Common myeloid progenitor, CD34-positive (primary cell): ENCODE measurements around the gene DOCK8.

Source experiments
- CTCF ChIA-PET: fragments of 350-600 bp; sonication (Branson Sonifier 250); formaldehyde crosslinking; loops from one replicate; lab custom pipeline; 2021; ENCODE audit warnings: antibody characterized with exemption; lab: Charles Lee
- POLR2A ChIA-PET: fragments of 350-600 bp; sonication (Branson Sonifier 250); formaldehyde crosslinking; loops from one replicate; lab custom pipeline; 2021; ENCODE audit warnings: antibody characterized with exemption; lab: Charles Lee
- DNase-seq, 3 donors: peaks; one replicate each; pipeline versions ENCODE4 v3.0.0 to v3.0.0-alpha.2; 2013
- H3K27ac ChIP-seq, 2 experiments: 1 replicate in 1 of 2; 2 replicates in 1 of 2; pipeline ENCODE4 v1.7.0; 2013; ENCODE audit warnings: inconsistent platforms in 2 of 2, low read length in 2 of 2, mild to moderate bottlenecking in 2 of 2, low read depth in 1 of 2, moderate library complexity in 1 of 2; ENCODE audit not compliant: severe bottlenecking in 2 of 2, insufficient read depth in 1 of 2, poor library complexity in 1 of 2
- H3K27me3 ChIP-seq, 5 experiments: replicated peaks in 2 of 5; 1 replicate in 3 of 5; 2 replicates in 2 of 5; pipeline versions ENCODE4 v1.6.1 to v1.7.0; 2013; ENCODE audit warnings: low read length in 4 of 5, mild to moderate bottlenecking in 2 of 5, moderate library complexity in 2 of 5, inconsistent platforms in 1 of 5; ENCODE audit not compliant: insufficient read depth in 5 of 5, control insufficient read depth in 4 of 5
- H3K36me3 ChIP-seq, 4 experiments: 1 replicate in 2 of 4; 2 replicates in 2 of 4; pipeline versions ENCODE4 v1.6.1 to v1.7.0; 2013; ENCODE audit warnings: low read length in 3 of 4, control low read depth in 1 of 4, mild to moderate bottlenecking in 1 of 4; ENCODE audit not compliant: control insufficient read depth in 4 of 4, insufficient read depth in 4 of 4
- H3K4me1 ChIP-seq, 4 experiments: 1 replicate in 3 of 4; 2 replicates in 1 of 4; pipeline versions ENCODE4 v1.6.1 to v1.7.1; 2013; ENCODE audit warnings: low read length in 3 of 4, mild to moderate bottlenecking in 3 of 4, control low read depth in 1 of 4, inconsistent platforms in 1 of 4, moderate library complexity in 1 of 4; ENCODE audit not compliant: control insufficient read depth in 4 of 4, insufficient read depth in 4 of 4; ENCODE audit errors: control extremely low read depth in 1 of 4
- H3K4me3 ChIP-seq, 7 experiments: 1 replicate in 4 of 7; 2 replicates in 3 of 7; pipeline versions ENCODE4 v1.5.1 to v1.7.0; 2013; ENCODE audit warnings: mild to moderate bottlenecking in 7 of 7, low read length in 6 of 7, moderate library complexity in 6 of 7, inconsistent platforms in 2 of 7, low read depth in 2 of 7, control low read depth in 1 of 7; ENCODE audit not compliant: insufficient read depth in 4 of 7, control insufficient read depth in 1 of 7; ENCODE audit errors: extremely low read depth in 1 of 7
- H3K9me3 ChIP-seq, 5 experiments: 1 replicate in 4 of 5; 2 replicates in 1 of 5; pipeline versions ENCODE4 v1.6.1 to v1.7.1; 2013; ENCODE audit warnings: low read length in 4 of 5, mild to moderate bottlenecking in 2 of 5, inconsistent platforms in 1 of 5, low read depth in 1 of 5, moderate library complexity in 1 of 5; ENCODE audit not compliant: control insufficient read depth in 4 of 5, insufficient read depth in 2 of 5; ENCODE audit errors: control extremely low read depth in 1 of 5
- WGBS: methylation state at CpG from one replicate; pipeline ENCODE4 v1.1.5; 2013; ENCODE audit not compliant: insufficient coverage; 5-methylcytosine and 5-hydroxymethylcytosine counted together

DOCK8 gene

GRCh38 chr9:347667-348292, 133.1 kb downstream of the DOCK8 start:
- ChIA-PET CTCF (interaction anchor here (1.2 to 1.8 kb wide), 4 partner anchors 19 to 662 kb away, joined by 3 to 5 read pairs (median 4); no protein-coding TSS in a partner anchor), POLR2A (interaction anchor here (0.5 kb wide), 1 partner anchor 140 kb away, joined by 5 read pairs; no protein-coding TSS in a partner anchor)
- Histone ChIP-seq H3K9me3 (no peaks in the 10 kb centered on the region), H3K4me1 (peaks cover 5 to 29% (median 15%) of the 10 kb centered on the region in 4 experiments), H3K27ac (no peak overlapping the region), H3K4me3 (no peak overlapping the region), H3K27me3 (no peaks in the 10 kb centered on the region), H3K36me3 (peaks cover 22 to 79% (median 49%) of the 10 kb centered on the region in 4 experiments)
- peak; percentile 25 to 49 (median 48) for DNase-seq
- 100% methylated on average over 1 of the region's 9 CpGs for WGBS

- H3K9me3 ChIP-seq, result no peaks in the 10 kb centered on the region
- no peaks in the 10 kb centered on the region for H3K27me3 ChIP-seq
- ChIA-PET POLR2A (no interaction called here), CTCF (interaction anchor here (1.5 to 1.6 kb wide), 2 partner anchors 12 to 15 kb away, joined by 4 read pairs; no protein-coding TSS in a partner anchor)
- no peak overlapping the region for H3K27ac ChIP-seq
- peak; percentile 11 to 64 (median 60) for DNase-seq
- H3K36me3 ChIP-seq, result peaks cover 10 to 72% (median 36%) of the 10 kb centered on the region in 4 experiments
- H3K4me1 ChIP-seq, result peaks cover 5 to 29% (median 15%) of the 10 kb centered on the region in 4 experiments
- 5% methylated on average over 3 of the region's 7 CpGs for WGBS
- H3K4me3 ChIP-seq, result peak overlapping the region in 3 of 7 experiments; percentile 14 to 57 (median 46)
Measured at GRCh38 chr9:350384-350783, 135.7 kb downstream of the DOCK8 start.

- H3K9me3 ChIP-seq, result no peaks in the 10 kb centered on the region
- H3K4me3 ChIP-seq, result no peak overlapping the region
- POLR2A ChIA-PET, result no interaction called here
- peaks cover 5 to 29% (median 15%) of the 10 kb centered on the region in 4 experiments for H3K4me1 ChIP-seq
- H3K27ac ChIP-seq, result no peak overlapping the region
- CTCF ChIA-PET, result interaction anchor here (1.3 to 1.6 kb wide), 2 partner anchors 11 to 35 kb away, joined by 3 to 4 read pairs; no protein-coding TSS in a partner anchor
- H3K27me3 ChIP-seq, result no peaks in the 10 kb centered on the region
- peaks cover 7 to 66% (median 27%) of the 10 kb centered on the region in 4 experiments for H3K36me3 ChIP-seq
- WGBS, result 73% methylated on average over 2 of the region's 5 CpGs
- no peak for DNase-seq
Measured at GRCh38 chr9:351916-352315, 137.3 kb downstream of the DOCK8 start.

GRCh38 chr9:353077-353476, 138.4 kb downstream of the DOCK8 start:
- Histone ChIP-seq H3K27me3 (no peaks in the 10 kb centered on the region), H3K4me1 (peaks cover 5 to 29% (median 15%) of the 10 kb centered on the region in 4 experiments), H3K36me3 (peaks cover 11 to 64% (median 29%) of the 10 kb centered on the region in 4 experiments), H3K9me3 (no peaks in the 10 kb centered on the region), H3K4me3 (no peak overlapping the region), H3K27ac (no peak overlapping the region)
- no CpG with 5 or more reads among the region's 1 CpG for WGBS
- CTCF ChIA-PET, result no interaction called here
- POLR2A ChIA-PET, result interaction anchor here (0.6 kb wide), 1 partner anchor 192 kb away, joined by 3 read pairs; no protein-coding TSS in a partner anchor
- no peak for DNase-seq

GRCh38 chr9:354453-354852, 139.8 kb downstream of the DOCK8 start:
- H3K4me1 ChIP-seq, result peaks cover 5 to 26% (median 14%) of the 10 kb centered on the region in 4 experiments
- peaks cover 10 to 62% (median 31%) of the 10 kb centered on the region in 4 experiments for H3K36me3 ChIP-seq
- CTCF ChIA-PET, result no interaction called here
- no peak overlapping the region for H3K27ac ChIP-seq
- no peak overlapping the region for H3K4me3 ChIP-seq
- no peaks in the 10 kb centered on the region for H3K27me3 ChIP-seq
- 94% methylated on average over 7 of the region's 8 CpGs for WGBS
- H3K9me3 ChIP-seq, result no peaks in the 10 kb centered on the region
- POLR2A ChIA-PET, result no interaction called here
- DNase-seq, result peak in 1 of 3 donors; percentile 4

- POLR2A ChIA-PET, result no interaction called here
- DNase-seq, result peak in 1 of 3 donors; percentile 40
- 67% methylated on average over 3 of the region's 4 CpGs for WGBS
- Histone ChIP-seq H3K27me3 (no peaks in the 10 kb centered on the region), H3K4me1 (no peaks in the 10 kb centered on the region), H3K9me3 (no peaks in the 10 kb centered on the region), H3K4me3 (no peak overlapping the region), H3K36me3 (peaks cover 10 to 58% (median 41%) of the 10 kb centered on the region in 4 experiments), H3K27ac (no peak overlapping the region)
- CTCF ChIA-PET, result interaction anchor here (1.1 kb wide), 1 partner anchor 12 kb away, joined by 3 read pairs; no protein-coding TSS in a partner anchor
Measured at GRCh38 chr9:357560-357959, 142.9 kb downstream of the DOCK8 start.
